Lung (tissue), 12 donors: Measurements from ENCODE around the gene NFATC2. TPM values are rescaled to one million over a fixed set of nuclear protein-coding genes. Genes with fewer than 3 reads are reported as not detected.
"Not testable (repeated sequence)": the region's sequence is repeated elsewhere in the genome, so short reads cannot be mapped to it uniquely, and the experiment has no call there.

ENCODE experiments used
- ATAC-seq: fragments of 200-7000 bp; cut with Tn5 transposase; one replicate; pipeline ENCODE4 v1.9.1; 2020; ENCODE audit warnings: moderate number of reproducible peaks; ENCODE audit not compliant: insufficient read depth, low FRiP score
- DNase-seq, 3 donors: peaks; one replicate each; pipeline ENCODE4 v3.0.0-alpha.2; 2013 to 2017
- H3K27ac ChIP-seq, 2 donors: one replicate each; pipeline ENCODE4 v1.5.1; 2013; ENCODE audit warnings: mild to moderate bottlenecking in 2 of 2, moderate library complexity in 2 of 2, control low read depth in 1 of 2, inconsistent platforms in 1 of 2, low read depth in 1 of 2, low read length in 1 of 2
- H3K27me3 ChIP-seq, 3 donors: one replicate each; pipeline ENCODE4 v1.5.1; 2013; ENCODE audit warnings: low read length in 2 of 3; ENCODE audit not compliant: control insufficient read depth in 3 of 3, insufficient read depth in 3 of 3
- H3K36me3 ChIP-seq, 4 donors: one replicate each; pipeline ENCODE4 v1.5.1; 2013; ENCODE audit warnings: low read length in 4 of 4, mild to moderate bottlenecking in 1 of 4, moderate library complexity in 1 of 4; ENCODE audit not compliant: control insufficient read depth in 4 of 4, insufficient read depth in 4 of 4
- H3K4me1 ChIP-seq, 5 donors: one replicate each; pipeline ENCODE4 v1.5.1; 2013; ENCODE audit warnings: low read length in 5 of 5, mild to moderate bottlenecking in 2 of 5, moderate library complexity in 1 of 5; ENCODE audit not compliant: control insufficient read depth in 5 of 5, insufficient read depth in 5 of 5
- H3K4me3 ChIP-seq: one replicate; pipeline ENCODE4 v1.5.1; 2013; ENCODE audit warnings: mild to moderate bottlenecking, control low read depth, moderate library complexity
- H3K9ac ChIP-seq, 2 donors: one replicate each; pipeline ENCODE4 v1.5.1; 2013; ENCODE audit warnings: low read length in 2 of 2, control low read depth in 1 of 2; ENCODE audit not compliant: insufficient read depth in 1 of 2
- H3K9me3 ChIP-seq, 4 donors: one replicate each; pipeline ENCODE4 v1.5.1; 2013; ENCODE audit warnings: low read length in 3 of 4, mild to moderate bottlenecking in 1 of 4, moderate library complexity in 1 of 4; ENCODE audit not compliant: control insufficient read depth in 4 of 4, insufficient read depth in 3 of 4
- WGBS, 2 donors: extraction: QIAGEN DNeasy Blood & Tissue Kit; methylation state at CpG; one replicate each; pipeline ENCODE4 v1.1.7; 2013; 5-methylcytosine and 5-hydroxymethylcytosine counted together
- polyA plus RNA-seq, 2 donors: library from polyadenylated mRNA; stranded (reverse); fragments of 200-250 nt; gene quantifications; one replicate each; pipeline ENCODE4 v1.2.1, GENCODE V29; 2013
- total RNA-seq, 2 donors: library from RNA; depleted of rRNA in 1 of 2; stranded (reverse); fragments of >200 nt in 1 of 2; gene quantifications; one replicate each; pipeline ENCODE4 v1.2.1, GENCODE V29; 2014 to 2021
- TF ChIP-seq, protein P1 (sequence below): IDR thresholded peaks from 2 replicates; pipeline ENCODE4 v1.5.1; 2012; ENCODE audit warnings: mild to moderate bottlenecking; ENCODE audit errors: control extremely low read depth, extremely low read depth
- donor health status: control.
- donor health status: control.
- donor health status: Bipolar disorder and iron deficiency.
- donor health status: healthy.
- donor health status: DM: yes; HTN: yes; CAD: no.

NFATC2 gene
- total and polyA plus RNA-seq, 4 donors = 1.3 to 8.7 (median 4.7) TPM

GRCh38 chr20:51480507-51481270 lies 61.8 kb downstream of the NFATC2 start:
- TF ChIP-seq, protein P1, sequence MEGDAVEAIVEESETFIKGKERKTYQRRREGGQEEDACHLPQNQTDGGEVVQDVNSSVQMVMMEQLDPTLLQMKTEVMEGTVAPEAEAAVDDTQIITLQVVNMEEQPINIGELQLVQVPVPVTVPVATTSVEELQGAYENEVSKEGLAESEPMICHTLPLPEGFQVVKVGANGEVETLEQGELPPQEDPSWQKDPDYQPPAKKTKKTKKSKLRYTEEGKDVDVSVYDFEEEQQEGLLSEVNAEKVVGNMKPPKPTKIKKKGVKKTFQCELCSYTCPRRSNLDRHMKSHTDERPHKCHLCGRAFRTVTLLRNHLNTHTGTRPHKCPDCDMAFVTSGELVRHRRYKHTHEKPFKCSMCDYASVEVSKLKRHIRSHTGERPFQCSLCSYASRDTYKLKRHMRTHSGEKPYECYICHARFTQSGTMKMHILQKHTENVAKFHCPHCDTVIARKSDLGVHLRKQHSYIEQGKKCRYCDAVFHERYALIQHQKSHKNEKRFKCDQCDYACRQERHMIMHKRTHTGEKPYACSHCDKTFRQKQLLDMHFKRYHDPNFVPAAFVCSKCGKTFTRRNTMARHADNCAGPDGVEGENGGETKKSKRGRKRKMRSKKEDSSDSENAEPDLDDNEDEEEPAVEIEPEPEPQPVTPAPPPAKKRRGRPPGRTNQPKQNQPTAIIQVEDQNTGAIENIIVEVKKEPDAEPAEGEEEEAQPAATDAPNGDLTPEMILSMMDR = no peak
- Histone ChIP-seq H3K9me3 (no peaks in the 10 kb centered on the region), H3K27me3 (no peaks in the 10 kb centered on the region), H3K9ac (no peak overlapping the region), H3K4me1 (peaks cover 0 to 19% (median 0%) of the 10 kb centered on the region in 5 donors), H3K27ac (no peak overlapping the region), H3K4me3 (no peak overlapping the region), H3K36me3 (no peaks in the 10 kb centered on the region)
- ATAC-seq (no peak), DNase-seq (no peak)
- WGBS, 2 donors = 83 to 84% methylated on average over 14 of the region's 14 CpGs

- DNase-seq, H3K4me3 ChIP-seq, H3K36me3 ChIP-seq, H3K9me3 ChIP-seq, H3K27ac ChIP-seq, H3K9ac ChIP-seq, H3K27me3 ChIP-seq, ATAC-seq: not testable (repeated sequence)
- 100% methylated on average over 1 of the region's 1 CpG; no CpG with 5 or more reads in 1 of the 2 donors for WGBS, 2 donors
- H3K4me1 ChIP-seq = peaks cover 0 to 11% (median 0%) of the 10 kb centered on the region in 5 donors
These were observed 66.4 kb downstream of the NFATC2 start for GRCh38 chr20:51476106-51476505.

DNA sequence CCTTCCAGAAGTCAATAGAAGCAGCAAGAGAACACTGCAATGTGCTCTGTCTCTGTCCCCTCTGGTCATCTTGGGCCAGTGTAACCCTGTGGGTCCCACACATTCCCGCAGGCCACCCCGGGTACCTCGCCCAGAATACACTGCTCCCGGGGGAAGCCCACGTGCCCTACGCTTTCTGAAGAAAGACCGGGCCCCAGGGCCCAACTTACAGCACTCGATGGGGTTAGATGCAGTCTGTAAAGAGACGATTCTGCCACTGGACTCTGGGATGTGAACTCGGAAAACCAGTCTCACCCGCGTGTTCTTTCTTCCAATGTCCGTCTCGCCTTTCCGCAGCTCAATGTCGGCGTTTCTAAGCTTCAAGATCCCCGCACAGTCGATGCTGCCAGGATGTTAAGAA lies 68.7 kb downstream of the NFATC2 start:
- H3K27me3 ChIP-seq = no peaks in the 10 kb centered on the region
- no peak overlapping the region for H3K27ac ChIP-seq
- no peak overlapping the region for H3K4me3 ChIP-seq
- no peak overlapping the region for H3K9ac ChIP-seq
- no peaks in the 10 kb centered on the region for H3K9me3 ChIP-seq
- ATAC-seq (no peak), DNase-seq (no peak)
- TF ChIP-seq, protein P1 = no peak
- peaks cover 0 to 16% (median 9%) of the 10 kb centered on the region in 5 donors for H3K4me1 ChIP-seq
- WGBS, 2 donors = 95 to 96% methylated on average over 19 of the region's 19 CpGs
- peaks cover 0 to 3% (median 0%) of the 10 kb centered on the region in 4 donors for H3K36me3 ChIP-seq

GRCh38 chr20:51473256-51473655 lies 69.3 kb downstream of the NFATC2 start:
- Histone ChIP-seq H3K9me3 (no peaks in the 10 kb centered on the region), H3K4me1 (peaks cover 0 to 18% (median 9%) of the 10 kb centered on the region in 5 donors), H3K36me3 (peaks cover 0 to 3% (median 0%) of the 10 kb centered on the region in 4 donors), H3K27ac (no peak overlapping the region), H3K27me3 (no peaks in the 10 kb centered on the region), H3K9ac (no peak overlapping the region), H3K4me3 (no peak overlapping the region)
- TF ChIP-seq, protein P1 = no peak
- 97% methylated on average over 4 of the region's 4 CpGs for WGBS, 2 donors
- no peak for DNase-seq
- no peak for ATAC-seq
